NCI-H748 treated with DMSO at 0.1 percent for 48 hours (cell line): ENCODE results near the gene PTPRG.

Experiments used
- DNase-seq: peaks from one replicate; lab custom pipeline; 2025; lab: John Stamatoyannopoulos, UW

Gene PTPRG

DNA sequence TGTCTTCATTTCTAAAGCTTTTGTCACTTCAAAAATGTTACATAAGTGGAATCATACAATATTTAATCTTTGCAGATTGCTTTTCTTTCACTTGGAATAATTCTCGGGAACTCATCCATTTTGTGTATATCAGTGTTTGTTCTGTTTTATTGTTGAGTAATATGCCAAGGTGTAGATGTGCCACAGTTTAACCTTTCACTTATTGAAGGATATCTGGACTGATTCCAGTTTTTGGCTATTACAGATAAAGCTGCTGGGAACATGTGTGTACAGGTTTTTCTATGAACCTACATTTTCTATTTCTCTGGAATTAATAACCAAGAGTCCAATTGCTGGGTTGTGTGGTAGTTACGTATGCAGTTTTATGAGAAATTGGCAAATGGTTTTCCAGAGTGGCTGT is 334.9 kb downstream of the PTPRG start:
- no peak for DNase-seq

DNA sequence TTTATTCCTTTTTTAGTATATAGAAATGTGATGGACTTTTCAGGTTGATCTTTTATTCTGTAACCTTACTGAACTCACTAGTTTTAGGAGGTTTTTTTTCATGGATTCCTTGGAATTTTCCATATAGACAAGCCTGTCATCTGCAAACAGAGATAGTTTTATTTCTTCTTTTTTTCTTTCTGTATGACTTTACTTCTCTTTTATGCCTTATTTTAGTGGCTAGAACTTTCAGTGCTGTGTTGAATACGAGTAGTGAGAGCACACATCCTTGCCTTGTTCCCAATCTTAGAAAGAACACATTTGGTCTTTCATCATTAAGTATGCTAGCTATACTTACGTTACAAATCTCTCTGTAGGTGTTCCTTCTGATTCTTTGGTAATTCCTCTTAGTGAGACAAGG is 336.5 kb downstream of the PTPRG start:
- no peak for DNase-seq

DNA sequence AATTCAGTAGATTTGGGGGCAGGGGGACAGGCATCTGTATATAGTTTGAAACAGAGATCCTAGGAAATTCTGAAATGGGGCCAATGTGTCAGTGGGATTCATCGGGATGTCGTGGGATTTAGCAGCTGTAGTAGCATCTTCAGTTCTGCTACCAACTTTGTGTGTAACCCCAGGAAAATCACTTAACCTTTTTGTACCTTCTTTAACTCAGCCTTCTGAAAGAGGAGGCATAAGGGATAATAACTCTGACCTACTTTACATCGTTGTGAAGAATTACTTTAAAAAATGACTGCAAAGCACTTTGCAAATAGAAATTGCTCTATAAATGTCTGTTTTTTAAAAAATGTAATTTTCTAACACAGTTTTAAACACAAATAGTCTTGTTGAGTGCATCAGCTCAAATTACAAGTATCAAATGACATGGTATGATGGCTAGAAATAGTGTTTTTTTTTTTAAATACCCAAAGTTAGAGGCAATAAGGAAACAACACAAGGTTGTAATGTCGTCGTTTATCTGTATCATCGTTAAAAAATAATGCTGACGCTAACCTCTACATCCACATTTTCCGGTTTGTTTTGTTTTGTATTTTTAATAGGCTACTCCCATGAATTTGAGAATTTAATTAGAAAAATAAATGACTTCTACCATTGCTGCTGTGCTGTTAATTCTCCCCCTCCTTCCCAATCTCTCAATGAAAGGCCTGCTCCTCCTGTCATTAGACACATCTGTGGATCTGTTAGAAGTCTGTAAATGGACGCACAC is 338.5 kb downstream of the PTPRG start:
- peak; percentile 34 for DNase-seq

DNA sequence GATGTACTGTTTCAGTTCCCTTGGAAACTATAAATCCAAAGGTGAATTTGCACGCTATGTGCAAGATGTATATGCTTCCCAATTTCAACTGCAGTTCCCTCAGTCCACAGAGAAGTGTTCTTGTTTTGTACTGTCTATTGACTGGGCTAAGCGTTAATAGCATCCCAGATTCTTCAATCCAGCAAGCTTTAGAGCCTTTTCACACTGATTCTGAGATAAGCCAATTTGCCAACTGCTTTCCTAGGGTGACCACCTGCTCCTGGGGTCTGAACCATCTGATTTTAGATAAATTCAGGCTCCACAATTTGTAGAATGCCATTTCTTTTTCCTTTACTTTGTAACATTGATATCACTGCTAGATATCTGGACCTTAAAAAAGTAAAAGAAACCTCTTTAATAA is 340.1 kb downstream of the PTPRG start:
- DNase-seq: no peak

DNA sequence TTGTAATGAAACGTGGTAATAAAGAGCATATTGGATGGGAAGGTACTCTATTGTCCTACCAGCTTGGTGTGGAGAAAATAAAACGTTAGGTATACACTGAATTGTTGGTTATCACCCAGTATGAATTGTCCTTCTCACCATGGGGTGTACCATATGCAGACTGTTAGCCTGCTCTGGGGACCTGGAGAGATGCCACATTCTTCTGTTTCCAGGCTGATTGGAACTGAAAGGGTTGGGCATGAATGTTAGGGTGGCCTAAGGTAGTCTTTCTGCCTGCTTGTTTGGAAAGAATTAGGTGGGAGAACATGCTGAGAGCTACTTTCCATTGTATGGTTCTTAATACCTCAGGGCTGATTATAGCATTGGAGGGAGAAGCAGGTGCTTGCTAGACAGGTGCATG is 340.6 kb downstream of the PTPRG start:
- peak; percentile 63 for DNase-seq

DNA sequence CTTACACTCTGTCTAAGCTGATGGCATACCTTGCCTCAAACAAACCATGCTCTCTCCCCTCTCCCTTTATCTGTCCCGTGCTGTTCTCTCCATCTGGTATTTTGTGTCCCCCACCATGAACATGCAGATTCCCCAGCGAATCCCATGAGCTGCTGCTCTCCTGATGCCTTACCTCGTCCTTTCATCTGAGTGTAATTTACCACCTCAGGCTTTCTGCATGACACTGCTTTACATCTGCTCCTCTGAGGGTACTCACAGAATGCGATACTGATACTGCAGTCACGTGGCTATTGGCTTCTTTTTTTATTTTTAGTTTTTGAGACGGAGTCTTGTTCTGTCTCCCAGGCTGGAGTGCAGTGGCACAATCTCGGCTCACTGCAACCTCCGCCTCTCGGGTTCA is 341.7 kb downstream of the PTPRG start:
- DNase-seq: no peak

DNA sequence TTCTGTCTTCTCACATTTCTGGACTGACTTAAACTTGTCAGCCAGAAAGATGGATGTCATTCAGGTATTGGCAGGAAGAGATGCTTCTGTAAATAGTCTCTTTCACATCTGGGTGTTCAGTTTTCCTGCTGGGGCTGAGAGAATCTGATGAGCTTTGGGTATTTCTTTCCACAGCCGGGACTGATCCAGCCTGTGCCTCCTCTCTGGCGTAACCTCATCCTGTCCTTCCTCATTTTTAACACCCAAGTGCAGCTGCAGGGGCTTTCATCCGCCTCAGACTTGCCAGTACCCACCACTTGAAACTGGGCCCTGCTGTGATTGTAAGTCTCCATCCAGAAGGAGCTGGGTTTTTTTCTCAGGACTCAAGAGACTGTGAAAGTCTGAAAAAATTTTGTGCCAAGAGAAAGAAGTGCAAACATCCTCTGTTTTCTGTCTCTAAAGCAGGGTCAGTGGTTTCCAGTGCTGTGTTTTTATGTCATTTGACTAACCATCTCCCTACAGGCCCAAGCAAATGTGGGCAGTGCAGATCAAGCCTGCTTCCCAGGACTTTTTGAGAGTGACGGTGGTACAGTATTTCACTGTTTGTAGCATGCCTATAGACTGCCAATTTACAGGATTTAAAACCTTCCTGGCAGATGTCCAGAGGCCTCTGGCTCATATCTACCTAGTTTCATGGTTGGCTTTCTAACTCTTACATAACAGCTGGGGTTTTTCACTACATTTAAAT is 342.7 kb downstream of the PTPRG start:
- DNase-seq: no peak

DNA sequence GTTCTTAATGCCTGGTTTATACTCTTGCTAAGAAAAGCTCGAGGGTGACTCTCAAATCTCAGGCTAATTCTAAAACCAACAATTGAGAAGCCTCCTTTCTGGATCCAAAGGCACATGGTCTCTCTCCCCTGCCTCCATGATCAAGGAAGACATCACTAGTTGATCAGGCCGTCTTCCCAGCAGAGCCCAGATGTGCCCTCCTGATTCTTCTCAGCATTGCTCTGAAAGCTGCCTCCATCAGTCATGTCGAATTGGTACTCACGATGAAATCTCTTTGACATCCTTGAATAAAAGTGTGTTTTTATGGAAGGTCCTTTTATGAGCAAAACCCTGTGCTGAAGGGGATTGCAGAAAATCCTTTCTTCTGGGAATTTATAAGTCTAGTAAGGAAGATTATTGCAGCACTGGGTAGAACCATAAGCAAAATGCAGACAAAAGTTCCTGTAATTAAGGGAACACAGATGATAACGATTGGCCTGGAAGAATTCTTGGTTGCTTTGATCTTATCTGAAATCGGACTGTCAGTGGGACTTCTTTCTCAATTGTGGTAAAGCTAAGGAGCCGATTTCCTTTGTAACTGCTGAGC is 345.9 kb downstream of the PTPRG start:
- DNase-seq: no peak

DNA sequence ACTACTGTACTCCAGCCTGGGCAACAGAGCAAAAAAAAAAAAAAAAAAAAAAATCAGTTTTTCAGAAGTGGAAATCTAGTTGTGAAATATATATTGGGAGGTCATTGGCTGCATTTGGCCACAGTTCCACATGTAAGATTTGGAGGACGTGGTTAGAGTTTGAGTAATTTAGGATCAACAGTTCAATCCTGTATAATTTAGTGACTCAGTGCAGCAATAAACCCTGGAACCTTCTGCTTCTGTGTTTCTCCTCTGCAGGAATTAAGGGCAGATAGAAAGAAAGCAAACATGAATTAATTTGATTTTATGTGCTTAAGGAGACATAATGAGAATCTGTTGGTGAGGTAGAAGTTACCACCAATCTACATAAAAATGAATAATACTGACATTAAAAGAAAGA is 347.0 kb downstream of the PTPRG start:
- no peak for DNase-seq

DNA sequence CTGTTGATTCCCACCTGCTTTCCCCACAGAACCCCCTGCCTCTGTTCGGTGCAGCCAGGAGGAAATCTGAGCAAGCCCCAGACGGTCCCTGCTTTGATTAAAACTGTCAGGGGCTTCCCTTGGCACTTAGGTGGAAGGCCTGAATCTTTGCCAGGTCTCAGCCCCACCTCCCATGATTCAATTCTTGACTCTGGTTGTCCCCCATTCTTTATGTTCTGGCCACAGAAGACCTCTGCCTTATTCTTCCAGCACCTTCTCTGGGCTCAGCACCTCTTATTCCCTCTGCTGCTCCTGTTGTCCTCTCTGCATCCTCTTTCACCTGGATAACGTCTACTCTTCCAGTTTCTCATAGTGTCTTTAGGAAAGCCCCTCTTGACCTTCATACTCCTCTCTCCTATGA is 349.4 kb downstream of the PTPRG start:
- no peak for DNase-seq

DNA sequence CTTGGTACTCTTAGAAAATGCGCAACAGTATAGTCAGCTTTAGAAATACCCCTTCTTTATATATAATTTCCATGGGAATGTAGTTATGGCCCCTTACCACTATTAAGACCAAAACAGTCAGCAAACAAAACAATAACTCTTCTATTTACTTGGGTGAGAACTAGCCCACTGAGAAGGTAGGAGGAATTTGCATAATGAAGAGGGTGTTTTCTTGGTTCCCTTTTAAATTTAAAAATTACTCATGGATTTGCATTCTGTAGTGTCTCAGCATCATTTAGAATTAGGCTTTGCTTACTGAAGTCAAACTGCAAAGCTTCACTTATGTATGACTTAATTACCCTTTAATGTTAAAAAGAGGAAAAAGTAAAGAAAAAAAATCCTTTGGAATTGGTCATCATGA is 350.8 kb downstream of the PTPRG start:
- DNase-seq: no peak

DNA sequence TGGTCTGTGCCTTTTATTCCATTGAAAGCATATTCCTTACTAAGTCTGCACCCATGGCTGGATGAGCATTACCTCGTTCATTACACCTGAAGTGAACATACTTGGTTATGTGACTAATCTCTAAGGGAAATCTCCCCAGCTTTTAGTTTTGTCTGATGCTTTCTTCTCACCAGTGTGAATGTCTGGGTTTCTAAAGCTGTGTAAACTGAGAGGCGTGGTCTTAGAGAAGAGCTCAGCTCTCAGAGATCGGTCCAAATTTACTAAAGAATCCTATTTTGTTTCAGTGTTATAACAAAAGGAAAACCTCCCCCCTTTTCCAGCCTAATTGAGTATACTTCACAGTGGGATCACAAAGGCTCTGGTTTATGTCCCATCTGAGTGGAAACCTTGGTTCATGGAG is 352.3 kb downstream of the PTPRG start:
- DNase-seq: no peak

DNA sequence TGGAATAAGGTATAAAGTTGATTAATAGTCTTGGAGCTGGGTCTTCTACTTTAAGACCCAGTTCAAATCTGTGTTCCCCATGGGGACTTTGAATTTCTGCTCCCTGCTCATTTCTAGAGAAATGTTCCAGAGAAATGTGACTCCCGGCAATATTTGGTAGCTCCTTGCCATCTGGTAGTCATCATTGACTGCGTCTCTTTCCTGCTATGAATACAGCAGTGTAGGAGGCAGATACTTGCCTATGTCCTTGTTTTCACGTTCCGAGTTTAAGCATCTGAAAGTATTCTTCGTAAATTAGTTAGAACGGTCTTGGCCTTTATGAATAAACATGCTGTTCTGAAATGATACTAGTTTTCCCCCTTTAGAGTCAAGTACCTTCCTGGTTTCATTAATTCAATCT is 352.9 kb downstream of the PTPRG start:
- DNase-seq: no peak

DNA sequence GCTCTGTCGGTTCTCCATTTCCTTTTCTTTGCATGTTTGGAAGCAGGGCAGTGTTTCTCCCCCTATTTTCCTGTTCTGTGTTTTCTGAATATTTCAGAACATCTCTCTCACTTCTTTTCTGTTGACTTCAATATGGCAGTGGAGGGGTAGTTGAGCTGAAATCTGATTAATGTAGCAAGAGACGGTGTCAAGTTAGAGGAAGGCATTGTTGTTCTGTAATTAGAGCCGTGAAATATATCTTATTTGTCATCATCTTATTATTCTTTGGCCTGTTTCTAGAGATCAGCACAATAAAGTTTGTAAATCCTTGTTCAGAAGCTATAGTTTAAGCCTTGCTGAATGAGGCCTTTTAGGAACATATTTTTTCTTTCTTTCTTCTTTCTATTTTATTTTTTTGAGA is 353.9 kb downstream of the PTPRG start:
- no peak for DNase-seq

DNA sequence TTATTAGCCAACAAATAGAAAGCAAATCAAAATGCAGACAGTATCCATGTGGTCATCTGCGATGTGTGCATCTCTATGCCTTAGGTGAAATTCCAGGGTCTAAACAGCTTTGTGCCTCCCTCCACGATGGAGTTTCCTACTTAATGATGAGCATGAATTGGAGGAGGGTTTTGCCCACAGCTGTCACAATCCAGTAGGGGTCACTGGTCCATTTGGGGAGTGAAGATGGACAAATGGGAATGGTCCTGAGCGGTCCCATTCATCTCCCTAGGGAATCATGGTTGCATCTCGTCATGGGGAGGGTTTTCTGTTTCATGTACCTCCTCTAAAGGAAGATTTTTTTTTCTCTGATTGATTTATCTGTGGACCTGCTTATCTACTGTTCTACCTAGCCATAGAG is 358.0 kb downstream of the PTPRG start:
- no peak for DNase-seq

DNA sequence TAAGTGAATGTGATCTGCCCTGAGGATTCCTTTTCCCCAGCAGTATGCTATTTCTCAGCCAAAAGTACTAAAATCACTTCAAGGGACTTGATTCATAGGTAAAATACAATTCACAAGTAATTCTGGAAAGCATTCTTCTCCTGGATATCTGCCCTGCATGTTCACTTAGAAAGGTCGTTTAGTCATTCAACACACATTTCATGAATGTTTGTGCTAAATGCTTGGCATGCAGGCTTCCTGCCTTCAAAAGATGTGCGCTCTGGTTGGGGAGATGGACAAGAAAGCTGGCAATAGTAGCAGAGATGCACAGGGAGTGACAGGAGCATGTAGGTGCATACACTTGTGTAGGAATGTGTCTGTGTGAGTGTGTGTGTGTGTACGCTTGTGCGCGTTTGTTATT is 360.7 kb downstream of the PTPRG start:
- no peak for DNase-seq

DNA sequence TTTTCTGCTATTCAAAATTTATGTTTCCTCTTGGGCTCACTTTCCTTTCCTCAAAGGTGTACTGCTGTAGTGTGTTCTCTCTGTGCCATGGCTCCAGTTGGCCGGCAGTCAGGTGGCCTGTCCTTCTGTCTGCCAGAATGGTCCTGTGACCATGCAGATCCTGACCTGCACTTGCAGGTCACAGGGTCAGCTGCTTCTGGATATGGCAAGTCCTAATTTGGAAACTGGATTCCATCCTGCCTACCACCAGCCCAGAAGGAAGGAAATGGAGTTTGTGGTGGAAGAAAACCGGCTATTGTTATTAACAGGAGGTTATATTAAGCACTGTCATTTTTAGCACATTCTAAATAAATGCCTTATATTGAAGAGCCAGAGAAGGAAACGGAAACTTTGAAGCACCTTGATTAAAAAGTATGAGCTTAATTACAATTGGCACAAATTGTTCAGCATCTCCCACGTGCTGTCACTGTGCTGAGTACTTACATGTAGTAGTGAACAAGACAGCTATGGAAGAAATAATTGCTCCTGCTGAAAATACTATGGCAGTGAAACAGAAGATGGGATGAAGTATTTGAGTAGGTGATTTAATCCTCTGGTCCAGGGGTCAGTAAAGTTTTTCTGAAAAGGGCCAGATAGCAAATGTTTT is 362.8 kb downstream of the PTPRG start:
- no peak for DNase-seq

DNA sequence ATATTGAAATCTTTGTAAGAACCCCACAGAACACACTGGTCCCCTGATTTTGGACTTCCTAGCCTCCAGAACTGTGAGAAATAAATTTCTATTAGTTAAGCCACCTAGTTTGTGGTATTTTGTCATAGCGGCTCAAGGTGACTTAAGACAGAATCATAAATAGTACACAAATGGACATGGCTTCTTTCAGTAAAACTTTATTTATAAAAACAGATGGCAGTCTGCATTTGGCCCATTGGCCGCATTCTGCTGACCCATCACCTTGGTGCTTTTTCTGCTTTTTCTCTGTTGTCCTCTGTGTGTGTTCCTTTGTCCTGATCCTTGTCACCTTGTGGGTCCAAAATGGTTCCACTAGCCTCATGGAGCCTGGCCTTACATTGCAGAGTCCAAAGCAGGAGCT is 363.6 kb downstream of the PTPRG start:
- no peak for DNase-seq

DNA sequence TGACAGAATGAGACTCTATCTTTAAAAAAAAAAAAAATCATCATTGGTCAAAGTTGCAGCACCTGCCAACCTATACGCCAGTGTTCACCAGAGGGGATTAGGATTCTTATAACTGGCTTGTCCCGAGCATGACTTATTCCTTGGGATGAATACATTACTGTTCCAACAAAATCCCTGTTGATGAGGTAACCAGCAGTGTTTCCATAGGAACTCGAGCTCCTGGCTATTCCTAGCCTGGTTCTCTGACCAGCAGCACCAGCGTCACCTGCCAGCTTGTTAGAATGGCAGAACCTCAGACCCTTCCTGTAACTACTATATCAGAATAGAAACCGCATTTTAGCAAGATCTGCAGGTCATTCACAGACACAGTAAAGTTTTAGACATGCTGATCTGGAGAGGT is 364.4 kb downstream of the PTPRG start:
- DNase-seq: no peak

DNA sequence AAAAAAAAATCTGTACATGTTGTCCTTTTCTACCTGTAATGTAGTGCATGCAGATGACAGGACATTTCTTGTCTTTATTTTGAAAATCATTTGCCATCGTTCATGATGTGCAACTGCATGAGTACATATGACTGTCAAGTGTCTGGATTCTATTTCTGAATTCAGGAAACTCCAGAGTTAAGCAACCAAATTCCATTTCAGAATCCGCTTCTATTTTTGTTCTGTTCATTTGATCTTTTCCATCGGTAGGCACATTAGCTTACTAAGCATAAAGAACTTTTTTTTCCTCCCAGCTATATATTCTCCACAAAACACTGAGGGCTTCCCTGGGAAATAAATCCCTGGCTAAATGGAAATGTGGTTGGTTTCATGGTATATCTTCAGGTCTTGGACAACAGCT is 365.6 kb downstream of the PTPRG start:
- no peak for DNase-seq

DNA sequence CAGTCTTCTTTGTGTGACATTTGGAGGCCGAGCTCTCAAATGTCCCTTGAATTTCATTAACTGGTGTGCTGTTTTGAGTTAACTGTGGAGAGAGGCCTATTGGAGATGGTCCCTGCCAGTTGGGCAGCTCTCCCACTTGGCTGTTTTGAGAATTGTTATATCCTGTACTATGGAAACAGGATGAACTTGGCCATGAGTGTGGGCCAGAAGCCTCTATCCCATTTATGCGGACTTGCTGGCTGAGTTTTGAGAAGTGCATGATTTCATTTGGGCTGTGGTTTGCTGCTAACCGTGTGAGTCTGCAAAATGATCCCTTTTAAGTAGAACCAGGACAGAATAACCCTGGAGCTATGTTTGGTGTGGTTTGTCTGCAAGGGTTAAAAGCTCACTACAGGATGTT is 366.0 kb downstream of the PTPRG start:
- no peak for DNase-seq

DNA sequence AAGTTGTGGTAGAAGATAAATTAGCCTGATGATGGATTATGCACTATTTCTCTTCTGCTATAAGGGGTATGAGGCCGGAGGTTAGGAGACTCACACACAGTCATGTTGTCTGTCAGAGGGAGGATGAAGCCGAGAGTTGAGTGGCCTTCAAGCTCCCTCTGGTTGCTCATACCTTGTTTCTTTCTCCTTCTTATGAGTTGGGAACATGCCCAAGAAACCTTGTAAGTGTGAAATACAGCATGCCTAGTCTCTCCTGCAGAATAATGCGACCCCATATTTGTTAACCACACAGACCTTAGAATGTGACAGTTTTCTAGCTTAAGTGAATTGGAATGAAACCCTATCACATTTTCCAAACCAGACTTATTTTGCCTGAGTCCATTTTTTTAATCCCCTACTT is 366.7 kb downstream of the PTPRG start:
- DNase-seq: no peak

DNA sequence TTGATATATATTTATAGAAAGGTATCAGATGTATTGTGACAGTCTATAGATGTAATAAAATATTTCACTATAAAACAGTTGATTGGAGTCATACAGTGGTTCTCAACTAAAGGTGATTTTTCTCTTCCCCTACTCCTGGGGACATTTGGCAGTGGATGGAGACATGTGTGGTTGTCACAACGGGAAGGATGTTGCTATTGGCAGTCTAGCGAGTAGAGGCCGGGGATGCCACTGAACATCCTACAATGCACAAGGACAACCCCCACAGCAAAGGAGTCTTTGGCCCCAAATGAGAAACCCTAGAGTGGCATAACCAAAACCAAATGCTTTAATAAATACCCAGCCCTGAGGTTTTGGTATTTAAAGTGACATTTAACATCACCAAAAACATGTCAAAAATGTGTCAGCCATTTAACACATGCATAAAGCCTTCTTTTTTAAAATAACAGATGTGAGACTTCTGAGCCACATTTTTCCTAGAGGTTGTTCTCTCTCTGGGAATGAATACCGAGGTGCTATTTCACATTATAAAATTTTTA is 367.5 kb downstream of the PTPRG start:
- DNase-seq: no peak
